ENCODE measurements around the gene CASTOR1.

DNA sequence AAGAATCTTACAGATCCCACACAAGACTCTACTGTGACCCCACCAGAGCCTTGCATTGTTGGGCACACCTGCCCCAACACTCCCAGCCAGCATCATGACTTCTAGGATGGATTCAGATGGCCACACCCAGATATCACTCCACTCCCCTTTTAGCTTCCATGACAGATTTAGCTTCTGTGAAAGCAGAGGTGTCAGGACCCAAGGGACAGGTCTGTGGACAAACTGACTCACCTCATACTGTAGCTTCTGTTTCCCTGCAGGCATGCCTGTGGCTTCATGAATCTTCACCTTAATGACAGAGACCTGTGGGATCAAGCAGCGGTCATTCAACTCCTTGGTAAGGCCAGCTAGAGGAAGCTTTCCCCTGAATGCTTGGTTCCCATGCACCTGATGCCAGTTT lies 45.9 kb upstream of the CASTOR1 start:
- TF ChIP-seq, protein P1, sequence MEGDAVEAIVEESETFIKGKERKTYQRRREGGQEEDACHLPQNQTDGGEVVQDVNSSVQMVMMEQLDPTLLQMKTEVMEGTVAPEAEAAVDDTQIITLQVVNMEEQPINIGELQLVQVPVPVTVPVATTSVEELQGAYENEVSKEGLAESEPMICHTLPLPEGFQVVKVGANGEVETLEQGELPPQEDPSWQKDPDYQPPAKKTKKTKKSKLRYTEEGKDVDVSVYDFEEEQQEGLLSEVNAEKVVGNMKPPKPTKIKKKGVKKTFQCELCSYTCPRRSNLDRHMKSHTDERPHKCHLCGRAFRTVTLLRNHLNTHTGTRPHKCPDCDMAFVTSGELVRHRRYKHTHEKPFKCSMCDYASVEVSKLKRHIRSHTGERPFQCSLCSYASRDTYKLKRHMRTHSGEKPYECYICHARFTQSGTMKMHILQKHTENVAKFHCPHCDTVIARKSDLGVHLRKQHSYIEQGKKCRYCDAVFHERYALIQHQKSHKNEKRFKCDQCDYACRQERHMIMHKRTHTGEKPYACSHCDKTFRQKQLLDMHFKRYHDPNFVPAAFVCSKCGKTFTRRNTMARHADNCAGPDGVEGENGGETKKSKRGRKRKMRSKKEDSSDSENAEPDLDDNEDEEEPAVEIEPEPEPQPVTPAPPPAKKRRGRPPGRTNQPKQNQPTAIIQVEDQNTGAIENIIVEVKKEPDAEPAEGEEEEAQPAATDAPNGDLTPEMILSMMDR (IDR thresholded peaks at IDR 0.05; ENCODE audit: extremely low read depth in 1 of 2, insufficient read depth in 1 of 2, low read depth in 1 of 2, low read length in 2 of 2): no peak
- TF ChIP-seq EZH2 (IDR thresholded peaks at IDR 0.05; ENCODE audit: borderline replicate concordance, low read depth, low read length, severe bottlenecking): no peak
- TF ChIP-seq POLR2A (IDR thresholded peaks at IDR 0.05; ENCODE audit: low read depth, low read length): no peak
- TF ChIP-seq POLR2AphosphoS5 (IDR thresholded peaks at IDR 0.05; ENCODE audit: insufficient read depth, low read depth, low read length): no peak
- no peak for TF ChIP-seq JUN (IDR thresholded peaks at IDR 0.05; ENCODE audit: borderline replicate concordance, insufficient read depth, insufficient read length, low read depth)
- TF ChIP-seq, protein P2, sequence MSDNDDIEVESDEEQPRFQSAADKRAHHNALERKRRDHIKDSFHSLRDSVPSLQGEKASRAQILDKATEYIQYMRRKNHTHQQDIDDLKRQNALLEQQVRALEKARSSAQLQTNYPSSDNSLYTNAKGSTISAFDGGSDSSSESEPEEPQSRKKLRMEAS (IDR thresholded peaks at IDR 0.05; ENCODE audit: insufficient read depth, insufficient read length): no peak
- TF ChIP-seq FOS (IDR thresholded peaks at IDR 0.05; ENCODE audit: borderline replicate concordance, insufficient read depth, low read length): no peak
- no peak for TF ChIP-seq GATA2 (IDR thresholded peaks at IDR 0.05; ENCODE audit: insufficient read depth, insufficient read length, low read depth, low read length)
- no peak for TF ChIP-seq MYC (IDR thresholded peaks at IDR 0.05; ENCODE audit: low read depth, low read length)

Measured in endothelial cell of umbilical vein (primary cell).